GM23338 (cell line): ENCODE results near the gene SH2D3C. TPM values are rescaled to one million over a fixed set of nuclear protein-coding genes. Genes with fewer than 3 reads are reported as not detected.

Experiments
- ATAC-seq: fragments of 200-7000 bp; cut with Tn5 transposase; 3 replicates; pipeline ENCODE4 v1.9.1; 2020
- DNase-seq: peaks from one replicate; pipeline ENCODE4 v3.0.0-alpha.2; 2015; ENCODE audit warnings: low spot score
- H2AFZ ChIP-seq: fragments of 200-600 bp; sonication (generic); 2 replicates; pipeline ENCODE4 v1.8.0; 2016; ENCODE audit warnings: antibody characterized with exemption, mild to moderate bottlenecking, moderate library complexity
- H3F3A ChIP-seq: fragments of 200-600 bp; sonication (generic); replicated peaks from 2 replicates; pipeline ENCODE4 v1.8.0; 2017; ENCODE audit warnings: antibody characterized with exemption, mixed run types, low read depth
- H3K27ac ChIP-seq: fragments of 200-600 bp; sonication (generic); 2 replicates; pipeline ENCODE4 v1.6.1; 2016; ENCODE audit warnings: low read depth
- H3K27me3 ChIP-seq: fragments of 200-600 bp; sonication (generic); 2 replicates; pipeline ENCODE4 v1.8.0; 2016; ENCODE audit warnings: mild to moderate bottlenecking, mixed run types, moderate library complexity; ENCODE audit not compliant: insufficient read depth
- H3K36me3 ChIP-seq: fragments of 200-600 bp; sonication (generic); 2 replicates; pipeline ENCODE4 v1.8.0; 2016; ENCODE audit warnings: mild to moderate bottlenecking; ENCODE audit not compliant: insufficient read depth
- H3K4me1 ChIP-seq: fragments of 200-600 bp; sonication (generic); 2 replicates; pipeline ENCODE4 v1.8.0; 2016; ENCODE audit warnings: mild to moderate bottlenecking, moderate library complexity; ENCODE audit not compliant: insufficient read depth
- H3K4me2 ChIP-seq: fragments of 200-600 bp; sonication (generic); 2 replicates; pipeline ENCODE4 v1.7.1; 2017; ENCODE audit warnings: mixed run types
- H3K4me3 ChIP-seq: fragments of 200-600 bp; sonication (generic); 2 replicates; pipeline ENCODE4 v1.6.1; 2016; ENCODE audit warnings: mixed run types
- H3K79me2 ChIP-seq: fragments of 200-600 bp; sonication (generic); replicated peaks from 2 replicates; pipeline ENCODE4 v1.8.0; 2017; ENCODE audit warnings: mild to moderate bottlenecking; ENCODE audit not compliant: insufficient read depth
- H3K9me2 ChIP-seq: fragments of 200-600 bp; sonication (generic); 2 replicates; pipeline ENCODE4 v1.8.0; 2017; ENCODE audit not compliant: insufficient read depth
- H4K20me1 ChIP-seq: fragments of 200-600 bp; sonication (generic); replicated peaks from 2 replicates; pipeline ENCODE4 v1.8.0; 2017; ENCODE audit warnings: mild to moderate bottlenecking; ENCODE audit not compliant: insufficient read depth
- H3K27ac Mint-ChIP-seq: 2 replicates; pipeline ENCODE4 v1.8.0; 2020; ENCODE audit warnings: inconsistent platforms, mild to moderate bottlenecking, moderate library complexity, mixed read lengths
- H3K27me3 Mint-ChIP-seq: 3 replicates; pipeline ENCODE4 v1.8.0; 2022; ENCODE audit warnings: low read depth, mild to moderate bottlenecking, moderate library complexity, mixed read lengths, inconsistent platforms; ENCODE audit not compliant: insufficient read depth, poor library complexity
- H3K36me3 Mint-ChIP-seq: 3 replicates; pipeline ENCODE4 v1.8.0; 2021; ENCODE audit warnings: low read depth, mild to moderate bottlenecking, inconsistent platforms, moderate library complexity, mixed read lengths
- H3K4me1 Mint-ChIP-seq: 3 replicates; pipeline ENCODE4 v1.8.0; 2020; ENCODE audit warnings: mild to moderate bottlenecking, inconsistent platforms, mixed read lengths
- H3K4me3 Mint-ChIP-seq: 3 replicates; pipeline ENCODE4 v1.8.0; 2021; ENCODE audit warnings: moderate library complexity, mild to moderate bottlenecking, inconsistent platforms, mixed read lengths
- H3K9me3 Mint-ChIP-seq: 3 replicates; pipeline ENCODE4 v1.8.0; 2020; ENCODE audit warnings: moderate library complexity, mild to moderate bottlenecking, inconsistent platforms, mixed read lengths
- CREB1 ChIP-seq: fragments of 250-450 bp; sonication (Bioruptor Pico); IDR thresholded peaks from 2 replicates; pipeline ENCODE4 v1.5.0; 2020; ENCODE audit warnings: low read depth, mild to moderate bottlenecking, moderate library complexity
- CTCF ChIP-seq, 2 experiments: fragments of 200-600 bp in 1 of 2; sonication (generic) in 1 of 2; conservative IDR thresholded peaks; 2 replicates each; pipeline versions ENCODE4 v1.5.1 to v1.6.1; 2016 to 2017; ENCODE audit warnings: antibody characterized with exemption in 2 of 2, low read depth in 2 of 2, mild to moderate bottlenecking in 2 of 2, moderate library complexity in 1 of 2
- ETS1 ChIP-seq: IDR thresholded peaks from 2 replicates; pipeline ENCODE4 v1.6.1; 2016; ENCODE audit warnings: antibody characterized with exemption
- EZH2 ChIP-seq: fragments of 200-600 bp; sonication (generic); IDR thresholded peaks from one replicate; pipeline ENCODE4 v1.8.0; 2017; ENCODE audit warnings: antibody characterized with exemption, mild to moderate bottlenecking, low read depth; ENCODE audit not compliant: unreplicated experiment
- EZH2phosphoT487 ChIP-seq: fragments of 200-600 bp; sonication (generic); IDR thresholded peaks from one replicate; pipeline ENCODE4 v1.8.1; 2018; ENCODE audit warnings: antibody characterized with exemption; ENCODE audit not compliant: unreplicated experiment
- NANOG ChIP-seq: IDR thresholded peaks from 2 replicates; pipeline ENCODE4 v1.6.1; 2016; ENCODE audit warnings: antibody characterized with exemption, borderline replicate concordance
- POLR2AphosphoS5 ChIP-seq: IDR thresholded peaks from 2 replicates; pipeline ENCODE4 v1.6.1; 2016; ENCODE audit warnings: antibody characterized with exemption, low read depth
- STAT1 ChIP-seq: IDR thresholded peaks from one replicate; pipeline ENCODE4 v1.6.1; 2016; ENCODE audit warnings: antibody characterized with exemption; ENCODE audit not compliant: unreplicated experiment
- ZNF114 ChIP-seq: fragments of 250-450 bp; sonication (Bioruptor Pico); IDR thresholded peaks from 2 replicates; pipeline ENCODE4 v1.5.0; 2020; ENCODE audit warnings: mild to moderate bottlenecking, moderate library complexity
- ZNF331 ChIP-seq: fragments of 250-450 bp; sonication (Bioruptor Pico); IDR thresholded peaks from 2 replicates; pipeline ENCODE4 v1.5.0; 2020; ENCODE audit warnings: low read depth, mild to moderate bottlenecking, moderate library complexity
- polyA plus RNA-seq: library from polyadenylated mRNA; unstranded; fragments of >200 nt; fragmentation: Nextera tagmentation; extraction: Ambion mirVana; gene quantifications from 2 replicates; pipeline ENCODE4 v1.2.1, GENCODE V29; 2016
- total RNA-seq: library from RNA; depleted of rRNA; stranded (reverse); fragments of >200 nt; shearing (Covaris generic); gene quantifications from 2 replicates; pipeline ENCODE4 v1.2.3, GENCODE V29; 2014
- TF ChIP-seq, protein P1 (sequence below): fragments of 250-450 bp; sonication (Bioruptor Pico); IDR thresholded peaks from 2 replicates; pipeline ENCODE4 v1.5.0; 2020; ENCODE audit warnings: mild to moderate bottlenecking, moderate library complexity
- TF ChIP-seq, protein P2 (sequence below): IDR thresholded peaks from one replicate; pipeline ENCODE4 v1.6.1; 2018; ENCODE audit warnings: antibody characterized with exemption; ENCODE audit not compliant: unreplicated experiment

The SH2D3C gene
- total and polyA plus RNA-seq, 2 experiments from 2014 or later: 4.2 to 4.5 TPM

GRCh38 chr9:127796852-127797370 lies 18.4 kb upstream of the SH2D3C start:
- no peak for ATAC-seq
- Histone ChIP-seq H3K79me2 (no peaks in the 10 kb centered on the region; the same call in 1 of the 2 replicates), H3K4me3 (no peak overlapping the region), H3K4me2 (no peak overlapping the region), H3F3A (peaks cover 30% of the 10 kb centered on the region), H3K27ac (no peak overlapping the region), H2AFZ (no peak overlapping the region), H3K27me3 (no peaks in the 10 kb centered on the region), H3K9me2 (no peaks in the 10 kb centered on the region), H3K36me3 (0 out of 2 replicates have a peak, but pooled peaks cover 7% of the 10 kb centered on the region), H3K4me1 (peaks cover 2% of the 10 kb centered on the region), H4K20me1 (peaks cover 3% of the 10 kb centered on the region; the same call in 1 of the 2 replicates)
- H3K4me1 Mint-ChIP-seq: peaks cover 7% of the 10 kb centered on the region
- DNase-seq: no peak
- TF ChIP-seq, protein P1, sequence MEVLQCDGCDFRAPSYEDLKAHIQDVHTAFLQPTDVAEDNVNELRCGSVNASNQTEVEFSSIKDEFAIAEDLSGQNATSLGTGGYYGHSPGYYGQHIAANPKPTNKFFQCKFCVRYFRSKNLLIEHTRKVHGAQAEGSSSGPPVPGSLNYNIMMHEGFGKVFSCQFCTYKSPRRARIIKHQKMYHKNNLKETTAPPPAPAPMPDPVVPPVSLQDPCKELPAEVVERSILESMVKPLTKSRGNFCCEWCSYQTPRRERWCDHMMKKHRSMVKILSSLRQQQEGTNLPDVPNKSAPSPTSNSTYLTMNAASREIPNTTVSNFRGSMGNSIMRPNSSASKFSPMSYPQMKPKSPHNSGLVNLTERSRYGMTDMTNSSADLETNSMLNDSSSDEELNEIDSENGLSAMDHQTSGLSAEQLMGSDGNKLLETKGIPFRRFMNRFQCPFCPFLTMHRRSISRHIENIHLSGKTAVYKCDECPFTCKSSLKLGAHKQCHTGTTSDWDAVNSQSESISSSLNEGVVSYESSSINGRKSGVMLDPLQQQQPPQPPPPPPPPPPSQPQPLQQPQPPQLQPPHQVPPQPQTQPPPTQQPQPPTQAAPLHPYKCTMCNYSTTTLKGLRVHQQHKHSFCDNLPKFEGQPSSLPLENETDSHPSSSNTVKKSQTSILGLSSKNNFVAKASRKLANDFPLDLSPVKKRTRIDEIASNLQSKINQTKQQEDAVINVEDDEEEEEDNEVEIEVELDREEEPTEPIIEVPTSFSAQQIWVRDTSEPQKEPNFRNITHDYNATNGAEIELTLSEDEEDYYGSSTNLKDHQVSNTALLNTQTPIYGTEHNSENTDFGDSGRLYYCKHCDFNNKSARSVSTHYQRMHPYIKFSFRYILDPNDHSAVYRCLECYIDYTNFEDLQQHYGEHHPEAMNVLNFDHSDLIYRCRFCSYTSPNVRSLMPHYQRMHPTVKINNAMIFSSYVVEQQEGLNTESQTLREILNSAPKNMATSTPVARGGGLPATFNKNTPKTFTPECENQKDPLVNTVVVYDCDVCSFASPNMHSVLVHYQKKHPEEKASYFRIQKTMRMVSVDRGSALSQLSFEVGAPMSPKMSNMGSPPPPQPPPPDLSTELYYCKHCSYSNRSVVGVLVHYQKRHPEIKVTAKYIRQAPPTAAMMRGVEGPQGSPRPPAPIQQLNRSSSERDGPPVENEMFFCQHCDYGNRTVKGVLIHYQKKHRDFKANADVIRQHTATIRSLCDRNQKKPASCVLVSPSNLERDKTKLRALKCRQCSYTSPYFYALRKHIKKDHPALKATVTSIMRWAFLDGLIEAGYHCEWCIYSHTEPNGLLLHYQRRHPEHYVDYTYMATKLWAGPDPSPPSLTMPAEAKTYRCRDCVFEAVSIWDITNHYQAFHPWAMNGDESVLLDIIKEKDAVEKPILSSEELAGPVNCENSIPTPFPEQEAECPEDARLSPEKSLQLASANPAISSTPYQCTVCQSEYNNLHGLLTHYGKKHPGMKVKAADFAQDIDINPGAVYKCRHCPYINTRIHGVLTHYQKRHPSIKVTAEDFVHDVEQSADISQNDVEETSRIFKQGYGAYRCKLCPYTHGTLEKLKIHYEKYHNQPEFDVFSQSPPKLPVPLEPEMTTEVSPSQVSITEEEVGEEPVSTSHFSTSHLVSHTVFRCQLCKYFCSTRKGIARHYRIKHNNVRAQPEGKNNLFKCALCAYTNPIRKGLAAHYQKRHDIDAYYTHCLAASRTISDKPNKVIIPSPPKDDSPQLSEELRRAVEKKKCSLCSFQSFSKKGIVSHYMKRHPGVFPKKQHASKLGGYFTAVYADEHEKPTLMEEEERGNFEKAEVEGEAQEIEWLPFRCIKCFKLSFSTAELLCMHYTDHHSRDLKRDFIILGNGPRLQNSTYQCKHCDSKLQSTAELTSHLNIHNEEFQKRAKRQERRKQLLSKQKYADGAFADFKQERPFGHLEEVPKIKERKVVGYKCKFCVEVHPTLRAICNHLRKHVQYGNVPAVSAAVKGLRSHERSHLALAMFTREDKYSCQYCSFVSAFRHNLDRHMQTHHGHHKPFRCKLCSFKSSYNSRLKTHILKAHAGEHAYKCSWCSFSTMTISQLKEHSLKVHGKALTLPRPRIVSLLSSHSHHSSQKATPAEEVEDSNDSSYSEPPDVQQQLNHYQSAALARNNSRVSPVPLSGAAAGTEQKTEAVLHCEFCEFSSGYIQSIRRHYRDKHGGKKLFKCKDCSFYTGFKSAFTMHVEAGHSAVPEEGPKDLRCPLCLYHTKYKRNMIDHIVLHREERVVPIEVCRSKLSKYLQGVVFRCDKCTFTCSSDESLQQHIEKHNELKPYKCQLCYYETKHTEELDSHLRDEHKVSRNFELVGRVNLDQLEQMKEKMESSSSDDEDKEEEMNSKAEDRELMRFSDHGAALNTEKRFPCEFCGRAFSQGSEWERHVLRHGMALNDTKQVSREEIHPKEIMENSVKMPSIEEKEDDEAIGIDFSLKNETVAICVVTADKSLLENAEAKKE (CRISPR knock-in tag): no peak
- TF ChIP-seq CTCF (conservative IDR thresholded peaks at IDR 0.05; ENCODE audit: low read depth in 2 of 2): no peak
- TF ChIP-seq EZH2phosphoT487: no peak
- TF ChIP-seq CREB1 (CRISPR knock-in tag): no peak
- TF ChIP-seq ZNF331: no peak
- no peak for TF ChIP-seq ZNF114 (CRISPR knock-in tag)
- no peak for TF ChIP-seq EZH2
- no peak for TF ChIP-seq POLR2AphosphoS5
- TF ChIP-seq ETS1: no peak
- TF ChIP-seq NANOG: no peak
- TF ChIP-seq STAT1: no peak
- TF ChIP-seq, protein P2, sequence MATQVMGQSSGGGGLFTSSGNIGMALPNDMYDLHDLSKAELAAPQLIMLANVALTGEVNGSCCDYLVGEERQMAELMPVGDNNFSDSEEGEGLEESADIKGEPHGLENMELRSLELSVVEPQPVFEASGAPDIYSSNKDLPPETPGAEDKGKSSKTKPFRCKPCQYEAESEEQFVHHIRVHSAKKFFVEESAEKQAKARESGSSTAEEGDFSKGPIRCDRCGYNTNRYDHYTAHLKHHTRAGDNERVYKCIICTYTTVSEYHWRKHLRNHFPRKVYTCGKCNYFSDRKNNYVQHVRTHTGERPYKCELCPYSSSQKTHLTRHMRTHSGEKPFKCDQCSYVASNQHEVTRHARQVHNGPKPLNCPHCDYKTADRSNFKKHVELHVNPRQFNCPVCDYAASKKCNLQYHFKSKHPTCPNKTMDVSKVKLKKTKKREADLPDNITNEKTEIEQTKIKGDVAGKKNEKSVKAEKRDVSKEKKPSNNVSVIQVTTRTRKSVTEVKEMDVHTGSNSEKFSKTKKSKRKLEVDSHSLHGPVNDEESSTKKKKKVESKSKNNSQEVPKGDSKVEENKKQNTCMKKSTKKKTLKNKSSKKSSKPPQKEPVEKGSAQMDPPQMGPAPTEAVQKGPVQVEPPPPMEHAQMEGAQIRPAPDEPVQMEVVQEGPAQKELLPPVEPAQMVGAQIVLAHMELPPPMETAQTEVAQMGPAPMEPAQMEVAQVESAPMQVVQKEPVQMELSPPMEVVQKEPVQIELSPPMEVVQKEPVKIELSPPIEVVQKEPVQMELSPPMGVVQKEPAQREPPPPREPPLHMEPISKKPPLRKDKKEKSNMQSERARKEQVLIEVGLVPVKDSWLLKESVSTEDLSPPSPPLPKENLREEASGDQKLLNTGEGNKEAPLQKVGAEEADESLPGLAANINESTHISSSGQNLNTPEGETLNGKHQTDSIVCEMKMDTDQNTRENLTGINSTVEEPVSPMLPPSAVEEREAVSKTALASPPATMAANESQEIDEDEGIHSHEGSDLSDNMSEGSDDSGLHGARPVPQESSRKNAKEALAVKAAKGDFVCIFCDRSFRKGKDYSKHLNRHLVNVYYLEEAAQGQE: no peak
- no peaks in the 10 kb centered on the region for H3K9me3 Mint-ChIP-seq
- no peak overlapping the region for H3K27ac Mint-ChIP-seq
- H3K4me3 Mint-ChIP-seq: no peak overlapping the region
- peaks cover 16% of the 10 kb centered on the region for H3K27me3 Mint-ChIP-seq
- H3K36me3 Mint-ChIP-seq: peaks cover 8% of the 10 kb centered on the region; the same call in 2 of the 3 replicates
